Measurements from ENCODE around the gene COL17A1.
A peak's percentile ranks its signal among the peaks of the same experiment; 100 is the strongest.

COL17A1 gene

DNA sequence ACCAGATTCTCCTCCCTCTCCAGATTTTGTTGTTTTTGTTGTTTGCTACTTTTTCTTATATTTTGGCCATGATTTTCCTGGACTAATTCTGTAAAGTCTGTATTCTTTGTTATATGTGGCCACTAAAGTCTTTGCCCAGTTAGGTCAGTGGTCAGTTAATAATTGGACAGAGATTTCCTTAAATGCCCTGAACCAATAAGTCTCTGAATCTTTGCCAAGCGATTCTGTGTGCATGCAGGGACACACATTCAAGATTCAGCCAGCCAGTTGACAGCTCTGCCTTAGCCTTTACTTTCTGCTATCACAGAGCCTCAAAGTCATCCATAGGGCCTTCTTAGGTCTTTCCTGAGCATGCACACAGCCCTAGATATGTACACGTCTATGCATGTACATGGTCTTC lies 11.0 kb upstream of the COL17A1 start:
- no peak for DNase-seq

- no peak for DNase-seq
These were observed 7.1 kb upstream of the COL17A1 start for GRCh38 chr10:104092749-104093148.

DNA sequence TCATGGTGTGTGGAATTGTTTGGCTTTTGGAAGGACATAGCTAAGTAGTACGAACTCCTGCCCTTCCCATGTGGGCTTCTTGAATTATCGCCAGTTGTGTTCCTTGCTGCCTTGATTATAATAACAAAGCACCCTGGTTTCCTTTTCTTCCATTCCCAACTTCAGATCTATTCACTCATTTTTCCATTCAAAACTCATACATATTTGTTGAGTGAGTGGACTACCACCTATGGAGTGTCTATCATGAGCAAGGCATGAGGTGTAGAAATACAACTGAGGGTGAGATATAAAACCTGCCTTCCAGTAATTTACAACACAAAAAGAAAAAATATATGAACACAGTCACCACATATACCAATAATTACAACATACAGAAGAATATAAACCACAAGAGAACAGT lies 4.9 kb upstream of the COL17A1 start:
- peak; percentile 38 for DNase-seq

DNA sequence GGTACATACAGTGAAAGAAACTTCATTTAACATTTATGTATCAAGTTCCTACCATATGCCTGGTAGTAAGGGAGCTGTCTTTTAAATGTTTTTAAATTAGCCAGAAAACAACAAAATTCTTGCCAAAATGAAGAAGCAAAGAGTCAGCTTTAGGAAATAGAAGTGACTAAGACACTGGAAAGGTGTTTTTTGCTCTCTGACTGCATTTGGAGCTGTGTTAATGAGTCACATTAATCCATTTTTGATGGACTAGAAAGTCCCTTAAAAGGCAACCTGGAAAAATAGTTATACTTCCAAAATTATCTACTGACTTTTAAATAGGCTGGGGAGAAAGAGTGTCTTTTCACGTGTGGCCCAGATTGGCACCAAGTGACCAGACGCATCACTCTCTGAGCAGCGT lies 3.9 kb upstream of the COL17A1 start:
- no peak for DNase-seq

DNA sequence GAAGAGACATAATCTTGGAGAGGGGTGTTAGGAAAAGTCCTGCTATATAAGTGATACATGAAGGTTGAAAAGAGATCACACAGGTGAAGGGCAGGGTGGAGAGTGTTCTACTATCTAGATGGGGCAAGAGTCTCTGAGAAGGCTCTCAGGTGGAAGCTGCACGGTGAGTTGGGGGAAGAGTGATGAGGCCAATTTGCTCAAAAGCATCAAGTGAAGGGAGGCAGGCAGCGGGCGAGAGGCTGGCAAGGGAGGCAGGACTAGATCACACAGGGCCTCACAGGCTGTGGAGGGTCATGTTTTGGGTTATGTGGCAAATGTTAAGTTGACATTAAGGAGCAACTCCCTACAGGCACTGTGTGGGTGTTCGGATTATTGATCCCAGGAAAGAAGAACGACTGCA lies 2.6 kb upstream of the COL17A1 start:
- no peak for DNase-seq

GRCh38 chr10:104084482-104085142 lies 1.1 kb downstream of the COL17A1 start:
- DNase-seq, result no peak

GRCh38 chr10:104081998-104082397 lies 3.7 kb downstream of the COL17A1 start:
- no peak for DNase-seq

DNA sequence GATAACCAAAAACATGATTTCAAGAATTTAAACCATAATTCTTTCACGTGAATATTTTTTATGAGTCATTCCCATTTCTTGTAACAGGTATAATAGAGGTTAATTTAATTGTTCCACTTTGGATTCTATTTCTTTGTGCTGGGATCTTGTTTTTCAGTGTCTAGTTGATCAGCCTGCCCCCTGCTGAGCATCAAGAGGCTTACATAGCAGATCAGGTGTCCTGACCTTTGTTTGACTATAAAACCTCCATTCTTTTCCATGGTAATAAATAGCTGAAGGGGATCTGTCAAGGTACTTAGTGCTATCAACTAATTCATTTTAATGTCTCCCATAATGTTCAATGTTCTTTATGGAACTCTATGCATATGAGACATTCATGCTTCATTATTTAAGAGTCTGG lies 4.9 kb downstream of the COL17A1 start:
- DNase-seq, result no peak

DNA sequence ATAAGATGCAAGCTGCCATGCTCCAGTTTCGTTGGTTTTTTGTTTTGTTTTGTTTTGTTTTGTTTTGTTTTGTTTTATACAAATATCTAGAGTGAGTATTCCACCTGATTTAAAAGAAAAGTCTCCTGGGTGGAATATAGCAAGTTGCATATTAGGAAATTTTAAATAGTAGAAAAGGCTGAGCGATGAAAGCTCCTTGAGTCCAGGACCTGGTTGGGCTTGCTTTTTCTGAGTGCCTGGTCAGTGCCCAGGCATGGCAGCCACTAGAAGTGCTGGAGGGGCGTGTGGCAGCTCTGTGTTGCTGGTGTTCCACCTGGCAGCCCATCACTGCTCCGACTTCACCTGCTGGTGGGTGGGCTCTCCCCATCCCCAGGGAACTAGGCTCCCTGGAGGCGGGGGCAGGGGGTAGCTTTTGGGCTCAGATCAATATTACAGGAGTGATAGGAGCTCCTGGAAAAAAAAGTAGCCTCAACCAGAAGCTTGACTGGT lies 8.0 kb downstream of the COL17A1 start:
- DNase-seq, result no peak

- no peak for DNase-seq
These were observed 8.4 kb downstream of the COL17A1 start for GRCh38 chr10:104077247-104077646.

GRCh38 chr10:104076743-104077160 lies 8.9 kb downstream of the COL17A1 start:
- DNase-seq, result peak; percentile 43

DNA sequence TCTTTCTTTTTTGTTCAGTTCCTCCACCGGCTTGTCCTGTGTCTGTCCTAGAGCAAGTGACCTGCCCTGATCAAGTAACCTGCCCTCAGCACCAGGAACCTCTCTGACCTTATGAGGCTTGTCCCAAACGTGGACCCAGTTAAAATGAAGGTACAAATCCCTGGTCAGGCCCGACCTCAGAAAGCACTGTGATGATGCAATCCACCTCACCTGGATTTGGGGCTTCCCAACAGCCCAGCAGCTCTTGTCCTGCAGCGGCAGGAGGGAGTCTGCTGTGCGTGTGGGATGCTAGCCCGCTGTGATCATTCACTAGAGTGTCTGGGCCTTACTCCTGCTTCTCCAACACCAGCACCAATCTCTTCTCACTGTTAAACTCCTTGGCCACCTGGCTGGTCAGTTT lies 11.2 kb downstream of the COL17A1 start:
- DNase-seq, result no peak

GRCh38 chr10:104072786-104073185 lies 12.9 kb downstream of the COL17A1 start:
- DNase-seq, result no peak

- DNase-seq, result no peak
These were observed 16.1 kb downstream of the COL17A1 start for GRCh38 chr10:104069613-104070012.

GRCh38 chr10:104067525-104067924 lies 18.2 kb downstream of the COL17A1 start:
- no peak for DNase-seq

GRCh38 chr10:104066945-104067344 lies 18.7 kb downstream of the COL17A1 start:
- no peak for DNase-seq

DNA sequence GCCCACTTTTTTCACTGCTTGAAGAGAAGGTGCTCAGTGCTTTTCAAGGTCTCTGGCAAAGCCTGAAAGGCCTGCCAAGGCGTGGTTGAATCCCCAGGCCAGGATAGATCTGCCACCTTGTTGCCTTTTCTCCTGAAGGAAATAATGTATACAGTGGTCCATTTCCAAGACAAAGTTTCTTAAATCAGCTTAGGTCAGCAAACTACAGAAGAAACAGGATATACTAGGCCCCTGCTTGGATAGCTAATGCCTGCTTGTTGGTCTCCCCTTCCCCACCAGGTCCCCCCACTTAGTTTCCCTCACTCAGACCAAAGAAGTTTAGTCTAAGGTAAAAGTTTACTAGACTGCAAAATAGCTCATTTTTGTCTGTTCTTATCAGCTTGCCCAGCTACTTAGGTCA lies 19.9 kb downstream of the COL17A1 start:
- no peak for DNase-seq

- no peak for DNase-seq
These were observed 24.5 kb downstream of the COL17A1 start for GRCh38 chr10:104061196-104061595.

GRCh38 chr10:104059364-104059763 lies 26.3 kb downstream of the COL17A1 start:
- DNase-seq, result no peak

GRCh38 chr10:104057717-104058116 lies 28.0 kb downstream of the COL17A1 start:
- no peak for DNase-seq

- no peak for DNase-seq
These were observed 28.9 kb downstream of the COL17A1 start for GRCh38 chr10:104056619-104057273.

DNA sequence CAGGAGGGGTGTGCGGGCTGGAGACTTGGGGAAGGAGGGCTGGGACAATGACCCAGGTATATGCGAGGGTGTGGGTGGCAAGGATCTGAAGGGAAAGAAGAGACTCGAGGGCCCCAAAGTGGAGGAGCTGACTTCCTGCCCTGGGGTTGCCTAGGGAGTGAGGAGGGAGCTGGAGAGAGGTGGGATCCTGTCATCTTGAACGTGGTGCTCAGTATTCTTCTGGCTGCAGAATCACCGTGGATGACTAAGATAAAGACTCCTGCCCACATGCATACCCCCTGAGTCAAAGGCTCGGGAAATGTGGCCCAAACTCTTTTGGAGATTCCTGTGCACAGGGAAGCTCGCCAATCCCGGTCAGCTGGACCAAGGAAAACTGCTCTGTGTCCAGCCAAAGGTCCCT lies 31.2 kb downstream of the COL17A1 start:
- peak; percentile 50 for DNase-seq

DNA sequence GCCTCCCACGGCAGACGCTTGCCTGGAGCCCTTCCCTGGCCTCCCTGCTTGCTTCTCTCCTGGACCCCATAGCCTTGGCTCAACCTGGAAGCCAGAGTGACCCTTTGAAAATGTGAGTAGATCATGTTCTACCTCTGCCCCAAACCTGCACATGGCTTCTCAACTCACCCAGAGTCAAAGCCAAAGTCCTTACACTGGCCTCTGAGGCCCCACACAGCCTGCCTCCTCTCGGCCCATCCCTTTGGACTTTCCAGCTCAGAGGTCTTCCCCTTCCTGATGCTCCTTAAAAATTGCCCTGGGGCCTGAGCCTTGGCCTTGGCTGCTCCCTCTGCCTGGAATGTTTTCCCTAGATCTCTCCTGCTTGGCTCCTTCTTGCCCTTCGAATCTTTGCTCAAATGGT lies 32.5 kb downstream of the COL17A1 start:
- DNase-seq, result no peak

DNA sequence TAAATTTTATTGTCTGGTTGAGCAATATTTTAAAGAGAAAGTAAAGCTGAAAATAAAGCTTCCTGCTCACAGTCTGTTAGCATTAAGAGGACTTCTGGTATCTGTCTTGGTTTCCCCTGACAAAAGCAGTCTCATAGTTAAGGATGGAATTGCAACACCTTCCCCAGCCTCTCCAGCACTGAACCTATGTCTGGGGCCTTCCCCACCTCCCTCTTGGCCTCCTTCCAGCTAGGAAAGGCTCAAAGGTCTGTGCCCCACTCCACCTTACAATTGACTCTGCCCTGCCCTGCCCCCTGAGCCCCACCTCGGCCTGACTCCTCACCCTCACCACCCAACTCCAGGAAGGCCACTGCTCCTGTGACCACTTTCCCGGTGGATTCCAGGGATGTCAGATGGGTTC lies 33.2 kb downstream of the COL17A1 start:
- DNase-seq, result no peak

Data from fibroblast of skin of scalp (primary cell).